GM19025 (cell line): ENCODE data around the gene CDKN1C.

Experiments
- ATAC-seq: cut with Tn5 transposase; IDR thresholded peaks from one replicate; pipeline ENCODE4 v1.9.1; 2021; ENCODE audit warnings: mild to moderate bottlenecking, low read depth, moderate library complexity; ENCODE audit not compliant: unreplicated experiment

Gene CDKN1C

DNA sequence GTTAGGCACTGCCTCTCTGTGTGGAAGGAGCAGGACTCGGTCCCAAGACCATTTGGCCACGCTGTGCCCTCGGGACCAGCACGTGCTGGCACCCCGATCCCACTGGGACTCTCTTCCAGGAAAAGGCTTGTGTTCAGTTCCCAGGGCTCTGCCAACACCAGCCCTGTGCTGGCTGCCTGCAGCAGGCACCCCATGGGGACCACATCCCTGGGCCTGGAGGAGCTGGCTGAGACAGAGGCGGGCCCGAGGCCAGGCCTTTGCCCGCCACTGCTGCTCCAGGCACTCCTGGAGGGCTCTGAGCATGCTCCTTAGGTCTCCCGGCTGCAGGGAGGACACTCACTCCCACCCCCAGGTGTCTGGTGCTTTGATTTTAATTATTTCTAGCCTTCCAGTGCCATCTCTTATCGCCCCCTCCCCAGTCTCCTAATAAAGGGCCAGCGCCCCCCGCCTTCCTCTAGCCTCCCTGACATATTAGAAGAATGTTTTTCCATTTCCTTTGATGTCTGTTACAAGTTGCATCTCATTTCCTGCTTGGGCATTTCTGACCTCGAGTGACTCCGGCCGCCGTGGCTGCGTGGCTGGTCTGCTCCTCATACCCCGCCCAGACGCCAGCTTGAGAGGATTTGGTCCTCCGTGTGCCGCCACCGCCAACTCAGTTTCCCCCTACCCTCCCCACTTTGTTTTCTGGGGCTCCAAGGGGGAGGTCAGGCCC lies 14.4 kb downstream of the CDKN1C start:
- ATAC-seq: no peak

DNA sequence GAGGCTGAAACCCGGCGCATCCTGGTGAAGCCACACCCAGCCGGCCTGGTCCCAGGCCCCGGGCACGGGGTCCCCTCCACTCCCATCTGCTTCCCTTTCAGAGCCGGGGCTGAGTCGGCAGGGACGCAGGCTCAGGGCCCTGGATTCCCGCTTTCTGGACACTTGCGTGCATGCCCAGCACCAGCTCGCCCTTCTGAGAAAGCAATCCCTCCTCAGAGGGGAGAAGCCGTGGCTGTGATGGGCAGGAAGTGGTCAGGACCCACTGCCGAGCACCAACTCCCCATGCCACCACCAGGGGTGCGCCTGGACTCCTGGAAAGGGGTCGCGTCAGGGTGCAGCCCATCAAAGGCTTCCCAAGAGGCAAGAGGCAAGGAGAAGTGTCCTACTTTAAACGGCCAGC lies 15.1 kb downstream of the CDKN1C start:
- ATAC-seq: no peak

DNA sequence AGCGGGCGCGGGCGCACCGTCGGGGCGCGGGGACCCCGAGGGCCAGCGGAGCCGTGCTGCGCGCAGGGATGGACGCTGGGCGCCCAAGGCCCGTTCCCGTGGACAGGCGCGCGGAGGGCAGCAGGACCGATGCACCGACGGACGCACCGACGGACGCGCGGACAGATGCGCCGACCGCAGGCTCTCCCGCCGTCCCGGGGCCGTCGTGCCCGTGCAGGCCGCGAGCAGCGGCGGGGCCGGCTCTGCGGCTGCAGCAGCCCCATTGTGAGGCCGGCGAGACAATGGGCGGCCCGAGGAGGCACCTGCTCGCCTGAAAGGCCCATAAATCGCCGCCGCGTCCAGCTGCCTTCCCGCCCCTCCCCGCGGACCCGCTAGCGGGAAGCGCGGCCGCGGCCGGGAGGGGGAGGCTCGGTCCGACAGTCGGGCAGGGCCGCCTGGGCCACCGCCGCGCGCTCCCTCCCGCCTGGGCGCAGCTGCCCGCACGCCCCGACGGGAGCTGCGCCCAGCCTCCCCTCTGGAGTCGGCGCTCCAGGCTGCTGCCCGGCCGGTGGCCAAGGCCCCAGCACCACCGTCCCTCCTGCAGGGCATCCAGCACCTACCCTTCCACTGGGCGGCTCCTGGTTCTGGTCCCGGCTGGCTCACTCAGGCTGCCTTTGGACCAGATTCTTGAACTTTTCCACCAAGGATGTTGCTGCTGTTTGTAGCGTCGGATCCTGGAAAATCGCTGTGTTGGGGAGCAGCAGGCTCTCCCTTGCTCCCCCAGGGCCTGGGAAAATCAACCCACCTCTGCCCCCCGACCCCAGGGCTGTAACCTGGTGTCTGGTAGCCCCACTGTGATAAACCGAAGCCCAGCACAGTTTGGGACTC lies 15.8 kb downstream of the CDKN1C start:
- no peak for ATAC-seq

GRCh38 chr11:2869134-2869526 lies 16.4 kb downstream of the CDKN1C start:
- no peak for ATAC-seq

DNA sequence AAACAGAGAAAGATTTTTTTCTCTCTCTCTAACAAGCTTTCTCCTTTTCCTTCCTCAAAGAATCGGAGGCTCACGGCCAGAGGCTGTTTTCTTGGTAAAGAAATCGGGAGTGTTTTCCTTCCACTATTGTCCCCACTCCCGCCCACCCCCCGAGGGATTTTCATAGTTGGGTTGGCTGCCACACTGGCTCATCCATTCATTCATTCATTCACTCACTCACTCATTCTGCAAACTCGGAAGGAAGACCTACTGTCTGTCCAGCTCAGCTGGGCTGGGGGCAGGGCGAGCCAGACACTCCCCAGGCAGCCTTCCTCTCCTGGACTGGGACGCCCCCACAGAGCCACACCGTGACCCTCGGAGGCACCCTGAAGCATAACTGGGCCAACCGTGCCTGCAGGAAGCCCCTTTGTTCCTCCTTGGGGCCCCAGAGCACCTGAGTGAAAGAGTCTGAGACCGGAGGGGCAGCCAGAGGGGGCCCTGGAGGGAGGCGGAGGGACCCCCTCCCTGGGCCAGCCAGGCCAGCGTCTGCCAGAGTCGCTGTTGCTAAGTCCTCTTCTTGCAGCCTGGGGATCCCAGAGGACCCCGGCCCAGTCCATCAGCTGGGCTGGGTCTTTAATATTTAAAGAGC lies 17.0 kb downstream of the CDKN1C start:
- ATAC-seq: no peak

GRCh38 chr11:2867722-2868505 lies 17.7 kb downstream of the CDKN1C start:
- no peak for ATAC-seq

DNA sequence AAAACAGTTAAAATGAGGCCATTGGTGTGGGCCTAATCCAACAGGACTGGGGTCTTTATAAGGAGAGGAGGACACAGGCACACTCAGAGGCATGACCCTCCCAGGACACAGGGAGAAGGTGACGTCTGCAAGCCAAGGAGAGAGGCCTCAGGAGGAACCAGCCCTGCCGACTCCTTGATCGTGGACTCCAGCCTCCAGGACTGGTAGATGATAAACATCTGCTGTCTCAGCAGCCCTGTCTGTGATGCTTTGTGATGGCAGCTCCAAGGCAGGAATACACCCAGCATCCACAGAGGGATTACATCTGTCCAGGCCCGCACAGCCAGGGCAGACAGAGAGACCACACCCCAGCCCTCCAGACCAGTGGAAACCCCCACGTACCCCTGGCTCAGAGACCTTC lies 18.4 kb downstream of the CDKN1C start:
- ATAC-seq: no peak

- no peak for ATAC-seq
These were observed 19.5 kb downstream of the CDKN1C start for GRCh38 chr11:2865922-2866577.

DNA sequence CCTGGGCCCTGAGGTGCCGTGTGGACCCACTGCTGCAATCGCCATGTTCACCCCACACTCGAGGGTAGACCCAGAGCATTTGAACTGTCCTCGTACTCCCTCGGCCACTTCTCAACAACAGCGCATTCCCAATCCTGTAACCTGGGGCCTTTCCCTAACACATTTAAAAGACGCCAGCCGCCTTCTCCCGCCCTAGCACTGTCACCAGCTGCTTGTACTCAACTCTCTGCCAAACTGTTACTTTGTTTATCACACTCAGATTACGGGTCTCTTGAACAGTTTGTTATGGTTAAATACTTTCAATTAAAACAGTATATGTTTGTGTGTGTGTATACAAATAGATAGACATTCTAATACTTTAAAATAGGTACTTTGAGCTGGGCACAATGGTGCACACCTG lies 20.7 kb downstream of the CDKN1C start:
- ATAC-seq: no peak

DNA sequence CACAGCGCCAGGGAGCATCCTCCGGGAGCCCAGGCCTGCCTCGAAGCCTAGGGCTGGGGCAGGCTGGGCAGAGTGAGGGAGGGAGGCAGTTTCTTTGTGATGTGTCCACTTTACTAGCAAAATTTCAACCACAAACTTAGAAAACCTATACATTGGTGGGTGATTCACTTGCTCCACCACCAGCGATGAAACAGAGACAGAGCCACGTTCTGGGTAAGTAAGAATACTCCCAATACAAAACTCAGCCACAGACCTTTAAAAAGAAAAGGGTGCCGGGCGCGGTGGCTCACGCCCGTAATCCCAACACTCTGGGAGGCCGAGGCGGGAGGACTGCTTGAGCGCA lies 22.3 kb downstream of the CDKN1C start:
- no peak for ATAC-seq

DNA sequence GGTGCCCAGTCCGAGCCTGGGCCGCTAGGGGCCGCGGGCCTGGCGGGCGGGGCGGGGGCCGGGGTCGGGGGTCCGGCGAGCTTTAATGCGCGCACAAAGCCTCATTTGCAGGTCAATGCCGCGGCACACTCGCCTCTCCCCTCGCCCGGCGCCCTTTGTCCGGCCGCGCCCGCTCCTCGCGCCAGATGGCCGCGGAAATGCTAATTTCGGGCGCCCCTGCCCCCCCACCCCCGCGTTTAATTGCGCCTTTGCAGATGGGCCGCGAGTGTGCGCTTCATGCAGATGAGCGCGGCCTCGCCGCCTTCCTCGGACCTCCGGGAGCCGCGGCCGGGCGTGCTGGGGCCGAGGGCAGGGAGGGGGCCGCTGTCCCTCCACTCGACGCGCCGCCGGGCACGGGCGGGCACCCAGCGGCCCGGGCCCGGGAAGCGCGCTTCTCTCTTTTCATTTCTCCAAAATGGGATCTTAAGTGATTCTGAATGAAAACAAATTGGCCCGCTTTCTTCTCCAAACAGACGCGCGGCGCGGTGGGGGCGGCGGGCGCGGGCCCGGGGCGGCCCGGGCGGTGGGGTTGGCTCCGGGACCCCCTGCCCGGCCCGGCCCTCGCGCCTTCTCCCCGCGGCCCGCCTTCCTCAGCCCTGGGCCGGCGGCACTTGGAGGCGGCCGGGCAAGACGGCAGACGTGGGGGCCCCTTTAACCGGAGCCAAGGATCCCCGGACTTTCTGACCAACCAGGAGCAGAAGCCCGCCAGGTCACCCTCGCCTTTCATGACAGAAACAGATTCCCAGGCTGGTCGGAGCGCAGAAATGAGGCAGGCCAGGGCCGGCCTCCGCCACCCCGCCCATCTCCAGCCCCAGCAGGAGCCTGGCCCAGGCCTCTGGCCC lies 22.9 kb downstream of the CDKN1C start:
- ATAC-seq: no peak

DNA sequence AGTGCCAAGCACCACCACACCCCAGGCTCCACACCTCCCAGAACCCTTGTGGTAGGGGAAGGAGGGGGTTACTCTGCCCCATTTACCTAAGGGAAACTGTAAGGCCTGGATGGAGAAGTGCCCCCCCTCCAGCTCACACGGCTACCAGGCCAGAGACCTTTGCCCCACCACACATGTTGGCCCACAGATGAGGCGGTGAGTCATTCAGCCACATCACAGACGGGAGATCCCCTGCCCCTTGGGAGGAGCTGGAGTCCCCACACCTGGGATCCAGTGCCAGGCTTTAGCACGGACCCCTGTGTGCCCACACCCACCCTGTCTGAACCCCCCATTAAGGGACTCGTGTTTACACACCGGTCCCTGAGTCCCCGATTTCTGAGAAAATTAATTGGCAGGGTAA lies 24.9 kb downstream of the CDKN1C start:
- ATAC-seq: peak; percentile 89

DNA sequence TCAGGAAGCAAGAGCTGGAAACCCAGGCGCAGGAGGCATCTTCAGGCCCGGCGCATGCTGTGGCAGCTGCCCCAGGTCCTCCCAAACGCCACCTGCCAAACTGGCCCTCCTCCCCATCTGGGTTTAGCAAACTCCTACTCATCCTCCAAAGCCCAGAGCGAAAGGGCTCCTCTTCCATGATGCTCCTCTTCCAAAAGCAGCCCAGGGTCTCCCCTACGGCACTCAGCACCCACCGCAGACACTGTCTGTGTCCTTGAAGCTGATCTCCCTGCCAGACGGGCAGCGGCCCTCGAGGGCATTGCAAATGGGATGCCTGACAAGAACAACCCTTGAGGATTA lies 25.9 kb downstream of the CDKN1C start:
- ATAC-seq: no peak

- no peak for ATAC-seq
These were observed 26.4 kb downstream of the CDKN1C start for GRCh38 chr11:2858995-2859698.

DNA sequence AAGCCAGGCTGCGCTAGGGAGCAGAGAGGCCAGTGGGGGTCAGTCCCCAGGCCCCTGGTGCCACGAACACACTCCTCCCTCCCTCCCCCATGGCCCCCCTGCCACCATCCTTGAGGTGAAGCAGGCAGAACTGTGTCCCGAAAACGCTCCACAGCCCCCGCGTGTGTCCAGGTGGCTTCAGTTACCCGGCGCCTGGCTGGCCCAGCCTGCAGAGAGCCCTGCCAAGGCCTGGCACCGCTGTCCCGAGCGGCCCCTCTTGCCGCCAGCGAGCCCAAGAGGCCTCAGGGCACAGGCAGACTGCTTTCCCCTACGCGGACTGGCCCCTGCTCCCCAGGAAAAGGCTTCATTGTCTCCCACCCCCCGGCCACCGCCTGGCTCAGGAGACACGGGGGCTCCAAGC lies 27.7 kb downstream of the CDKN1C start:
- no peak for ATAC-seq

DNA sequence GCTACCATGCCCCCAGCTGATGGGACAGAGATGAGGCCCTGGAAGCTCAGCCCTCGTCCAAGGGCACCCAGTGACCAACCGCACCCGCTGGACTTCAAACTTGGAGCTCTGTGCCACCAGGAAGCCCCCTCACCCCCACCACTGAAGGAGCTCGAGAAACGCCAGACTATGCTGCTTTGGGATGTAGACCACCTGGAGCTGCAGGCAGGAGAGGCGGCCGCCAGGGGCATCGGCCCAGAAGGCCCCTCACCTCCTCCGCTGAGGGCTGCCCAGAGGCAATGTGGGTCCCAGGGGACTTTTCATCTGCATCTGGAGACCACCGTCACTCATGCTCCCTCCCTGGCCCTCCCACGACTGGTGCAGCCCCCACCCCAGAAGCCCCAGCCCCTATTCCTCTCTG lies 28.3 kb downstream of the CDKN1C start:
- no peak for ATAC-seq

GRCh38 chr11:2855162-2855561 lies 30.4 kb downstream of the CDKN1C start:
- ATAC-seq: no peak

DNA sequence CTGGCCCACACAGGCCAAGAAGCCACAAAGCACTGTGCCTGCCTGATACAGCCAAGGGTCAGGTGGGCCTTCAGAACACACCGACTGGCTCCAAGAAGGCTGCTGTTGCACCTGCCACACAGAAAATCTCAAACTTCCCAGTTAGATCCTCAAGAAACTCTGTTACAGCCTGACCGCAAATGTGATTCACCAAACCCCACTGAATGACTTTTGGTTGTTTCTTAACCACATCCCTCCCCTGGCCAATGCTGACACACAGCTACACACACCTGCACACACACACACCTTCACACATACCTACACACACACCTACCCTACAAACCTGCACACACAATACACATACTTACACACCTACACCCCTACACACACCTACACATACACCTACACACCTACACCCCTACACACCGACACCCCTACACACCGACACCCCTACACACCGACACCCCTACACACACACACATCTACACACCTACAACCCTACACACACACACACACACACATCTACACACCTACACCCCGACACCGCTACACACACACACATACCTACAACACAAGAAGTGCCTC lies 31.5 kb downstream of the CDKN1C start:
- ATAC-seq: no peak

GRCh38 chr11:2853401-2853800 lies 32.2 kb downstream of the CDKN1C start:
- no peak for ATAC-seq
